ENCODE data around the gene SLC1A1.

The SLC1A1 gene

GRCh38 chr9:4547016-4547415, 56.7 kb downstream of the SLC1A1 start:
- no peak for DNase-seq

GRCh38 chr9:4548811-4549725, 58.8 kb downstream of the SLC1A1 start:
- DNase-seq = no peak

- no peak for DNase-seq
Observed at GRCh38 chr9:4549751-4550295, 59.6 kb downstream of the SLC1A1 start.

- DNase-seq = peak; percentile 42
Observed at GRCh38 chr9:4550777-4551484, 60.7 kb downstream of the SLC1A1 start.

- DNase-seq = no peak
Observed at GRCh38 chr9:4553951-4554381, 63.7 kb downstream of the SLC1A1 start.

GRCh38 chr9:4555236-4555635, 65.0 kb downstream of the SLC1A1 start:
- peak; percentile 79 for DNase-seq

- no peak for DNase-seq
Observed at GRCh38 chr9:4558371-4558998, 68.2 kb downstream of the SLC1A1 start.

GRCh38 chr9:4559261-4560182, 69.3 kb downstream of the SLC1A1 start:
- DNase-seq = no peak

GRCh38 chr9:4563105-4563504, 72.8 kb downstream of the SLC1A1 start:
- no peak for DNase-seq

GRCh38 chr9:4566806-4567205, 76.5 kb downstream of the SLC1A1 start:
- DNase-seq = no peak

GRCh38 chr9:4567601-4568000, 77.3 kb downstream of the SLC1A1 start:
- no peak for DNase-seq

- DNase-seq = no peak
Observed at GRCh38 chr9:4569101-4569500, 78.8 kb downstream of the SLC1A1 start.

GRCh38 chr9:4572184-4572826, 82.0 kb downstream of the SLC1A1 start:
- DNase-seq = no peak

- DNase-seq = peak; percentile 80
Observed at GRCh38 chr9:4573176-4573575, 82.9 kb downstream of the SLC1A1 start.

GRCh38 chr9:4573634-4574389, 83.5 kb downstream of the SLC1A1 start:
- peak; percentile 92 for DNase-seq

- DNase-seq = no peak
Observed at GRCh38 chr9:4574657-4575243, 84.5 kb downstream of the SLC1A1 start.

- DNase-seq = no peak
Observed at GRCh38 chr9:4575997-4576396, 85.7 kb downstream of the SLC1A1 start.

- no peak for DNase-seq
Observed at GRCh38 chr9:4576448-4576847, 86.2 kb downstream of the SLC1A1 start.

GRCh38 chr9:4579001-4579400, 88.7 kb downstream of the SLC1A1 start:
- DNase-seq = peak; percentile 40

GRCh38 chr9:4581035-4581760, 90.9 kb downstream of the SLC1A1 start:
- no peak for DNase-seq
